Inferior parietal cortex (tissue), 1 donor: ENCODE results near the gene TDRD6.
"Not testable (repeated sequence)": the region's sequence is repeated elsewhere in the genome, so short reads cannot be mapped to it uniquely, and the experiment has no call there.

Experiments used
- DNase-seq: peaks from one replicate; pipeline ENCODE4 v3.0.0-alpha.2; 2016; ENCODE audit errors: extremely low spot score

TDRD6 gene

GRCh38 chr6:46744159-46744725, 56.6 kb downstream of the TDRD6 start:
- not testable (repeated sequence) for DNase-seq

GRCh38 chr6:46745973-46746372, 58.3 kb downstream of the TDRD6 start:
- no peak for DNase-seq

- no peak for DNase-seq
These were observed 59.0 kb downstream of the TDRD6 start, which contains the start of gene ANKRD66 for GRCh38 chr6:46746696-46747095. Gene ANKRD66 (plus strand): TSS chr6:46746933. CDS start chr6:46751949, 5,016 bp downstream.

GRCh38 chr6:46748940-46749503, 61.3 kb downstream of the TDRD6 start:
- no peak for DNase-seq

- DNase-seq = no peak
These were observed 62.0 kb downstream of the TDRD6 start for GRCh38 chr6:46749731-46750130.

- no peak for DNase-seq
These were observed 64.0 kb downstream of the TDRD6 start for GRCh38 chr6:46751658-46752057.
